BLaER1 treated with 17β-estradiol and CSF1 and Interleukin-3, amounts not matched to agents 10 nM and 100 nM (cell line): Measurements from ENCODE around the gene OR2L5.

ENCODE experiments used
- H3K27ac ChIP-seq, 11 experiments: shearing (Covaris generic); formaldehyde crosslinking; 2 replicates each; pipeline ENCODE4 v1.8.1; 2022
- H3K27me3 ChIP-seq, 11 experiments: shearing (Covaris generic); formaldehyde crosslinking; 2 replicates each; pipeline ENCODE4 v1.8.1; 2022
- H3K36me3 ChIP-seq, 11 experiments: shearing (Covaris generic); formaldehyde crosslinking; 2 replicates each; pipeline ENCODE4 v1.8.1; 2022
- H3K4me1 ChIP-seq, 10 experiments: shearing (Covaris generic); formaldehyde crosslinking; 2 replicates each; pipeline ENCODE4 v1.8.1; 2022
- H3K4me2 ChIP-seq, 11 experiments: shearing (Covaris generic); formaldehyde crosslinking; 2 replicates each; pipeline ENCODE4 v1.8.1; 2022
- H3K4me3 ChIP-seq, 10 experiments: shearing (Covaris generic); formaldehyde crosslinking; 2 replicates each; pipeline ENCODE4 v1.8.1; 2022
- H3K9ac ChIP-seq, 11 experiments: shearing (Covaris generic); formaldehyde crosslinking; 2 replicates each; pipeline ENCODE4 v1.8.1; 2022
- H3K9me3 ChIP-seq, 11 experiments: shearing (Covaris generic); formaldehyde crosslinking; replicated peaks in 1 of 11; 2 replicates each; pipeline ENCODE4 v1.8.1; 2022
- H4K20me1 ChIP-seq, 11 experiments: shearing (Covaris generic); formaldehyde crosslinking; 2 replicates each; pipeline ENCODE4 v1.8.1; 2022
- Cebpa-rat ChIP-seq, 11 experiments: shearing (Covaris generic); IDR thresholded peaks; 2 replicates each; pipeline ENCODE4 v1.8.1; 2022

The OR2L5 gene

DNA sequence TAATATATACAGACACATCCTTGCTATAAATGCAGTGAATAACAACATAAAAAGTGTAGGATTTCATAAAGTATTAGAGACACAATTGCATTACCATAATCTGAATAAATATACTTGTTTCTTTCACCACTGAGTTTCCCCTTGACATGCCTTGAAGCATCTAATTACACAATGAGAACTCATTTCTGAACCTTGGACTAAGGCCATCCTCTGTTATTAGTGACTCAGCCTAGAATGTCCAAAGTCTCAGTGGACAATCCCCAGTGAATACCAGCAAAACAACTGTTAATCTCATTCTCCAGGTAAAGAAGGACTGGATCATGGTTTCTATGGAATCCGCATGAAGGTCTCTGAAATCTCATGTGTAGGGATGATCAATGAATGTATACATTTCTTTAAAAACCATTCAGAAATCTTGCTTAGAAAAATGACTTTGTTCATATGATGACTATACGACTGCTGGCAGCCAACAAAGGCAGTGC lies at the start of gene OR2L5:
OR2L5 (plus strand) TSS at position 432 of the 482 bp plus-strand sequence. CDS start 8,288 bp downstream, outside the sequence.
- H4K20me1 ChIP-seq, result no peaks in the 10 kb centered on the region
- no peaks in the 10 kb centered on the region for H3K36me3 ChIP-seq
- no peaks in the 10 kb centered on the region for H3K4me1 ChIP-seq
- H3K9me3 ChIP-seq, result peaks cover 11 to 34% (median 21%) of the 10 kb centered on the region in 11 experiments
- no peaks in the 10 kb centered on the region for H3K27me3 ChIP-seq
- TF ChIP-seq Cebpa-rat (IDR thresholded peaks at IDR 0.05), result no peak
- H3K9ac ChIP-seq, result no peak within 1 kb of the TSS
- no peak within 1 kb of the TSS for H3K27ac ChIP-seq
- no peak within 1 kb of the TSS for H3K4me2 ChIP-seq
- H3K4me3 ChIP-seq, result no peak within 1 kb of the TSS

DNA sequence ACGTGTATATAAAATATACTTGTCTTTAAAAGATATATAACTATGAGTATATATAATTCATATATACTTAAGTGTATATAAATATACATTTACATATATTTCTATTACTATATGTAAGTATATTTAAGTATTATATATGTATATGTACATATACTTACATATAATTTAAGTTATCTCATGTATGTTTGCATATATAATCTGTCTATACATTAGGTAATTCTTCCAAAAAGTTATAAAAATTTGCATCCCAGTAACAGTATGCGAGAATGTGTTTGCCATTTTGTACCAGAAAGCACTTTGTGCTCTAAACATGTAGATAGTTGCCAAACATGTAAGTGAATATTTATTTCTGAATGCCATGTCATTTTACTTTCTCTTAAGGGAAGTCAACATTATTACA lies 48.5 kb upstream of the OR2L5 start, which contains the start of gene OR2AK2:
OR2AK2 (plus strand) TSS at position 301 of the 400 bp plus-strand sequence. CDS start 144 bp downstream, outside the sequence.
- Histone ChIP-seq H3K9ac (no peak within 1 kb of the TSS), H3K4me1 (peaks cover 7 to 36% (median 18%) of the 10 kb centered on the region in 10 experiments; a peak in 18 of 20 replicates), H3K9me3 (no peaks in the 10 kb centered on the region), H3K27me3 (no peaks in the 10 kb centered on the region), H3K27ac (peak within 1 kb of the TSS in 3 of 11 experiments; percentile 26 to 47 (median 47); a peak in 5 of 22 replicates), H4K20me1 (no peaks in the 10 kb centered on the region), H3K36me3 (no peaks in the 10 kb centered on the region), H3K4me2 (peak within 1 kb of the TSS in 6 of 11 experiments; percentile 3 to 92 (median 64); a peak in 8 of 22 replicates), H3K4me3 (no peak within 1 kb of the TSS)
- no peak for TF ChIP-seq Cebpa-rat (IDR thresholded peaks at IDR 0.05)

DNA sequence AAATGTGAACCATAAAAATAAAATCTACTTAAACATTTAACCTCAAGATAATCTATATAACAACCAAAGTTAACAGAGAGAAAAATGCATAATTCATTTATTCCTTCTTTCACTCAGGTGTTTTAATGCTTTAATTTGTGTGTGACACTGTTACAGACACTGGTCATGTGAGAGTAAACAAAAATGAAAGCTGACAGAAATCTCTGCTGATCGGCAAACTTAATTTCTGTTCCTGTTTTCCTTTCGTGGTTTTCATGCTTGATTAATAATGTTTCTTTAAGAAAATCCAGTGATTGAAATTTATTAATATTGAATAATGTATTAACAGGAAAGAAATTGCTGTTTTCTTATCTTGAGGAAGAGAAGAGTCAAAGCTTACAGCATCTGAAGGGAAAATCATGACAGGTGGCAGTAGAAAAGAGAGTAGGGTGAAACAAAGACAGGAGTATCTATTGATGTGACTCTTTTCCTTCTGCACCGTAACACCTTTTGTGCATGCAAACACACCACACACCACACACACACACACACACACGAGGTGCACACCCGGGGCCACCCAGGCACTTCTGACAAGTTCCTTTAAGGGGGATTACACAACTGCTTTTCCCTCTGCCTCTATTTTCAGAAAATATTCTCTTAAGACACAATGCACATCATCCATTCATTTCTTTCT lies 46.8 kb upstream of the OR2L5 start:
- peak overlapping the region; percentile 5 to 92 (median 57); a peak in 20 of 22 replicates for H3K4me2 ChIP-seq
- no peaks in the 10 kb centered on the region for H3K27me3 ChIP-seq
- peaks cover 7 to 36% (median 18%) of the 10 kb centered on the region in 10 experiments; a peak in 18 of 20 replicates for H3K4me1 ChIP-seq
- no peaks in the 10 kb centered on the region for H3K36me3 ChIP-seq
- no peak for TF ChIP-seq Cebpa-rat (IDR thresholded peaks at IDR 0.05)
- H3K9ac ChIP-seq, result no peak overlapping the region
- no peaks in the 10 kb centered on the region for H4K20me1 ChIP-seq
- H3K9me3 ChIP-seq, result no peaks in the 10 kb centered on the region
- peak overlapping the region in 2 of 10 experiments; percentile 10 to 20; a peak in 2 of 20 replicates for H3K4me3 ChIP-seq
- H3K27ac ChIP-seq, result peak overlapping the region in 3 of 11 experiments; percentile 26 to 47 (median 47); a peak in 5 of 22 replicates

DNA sequence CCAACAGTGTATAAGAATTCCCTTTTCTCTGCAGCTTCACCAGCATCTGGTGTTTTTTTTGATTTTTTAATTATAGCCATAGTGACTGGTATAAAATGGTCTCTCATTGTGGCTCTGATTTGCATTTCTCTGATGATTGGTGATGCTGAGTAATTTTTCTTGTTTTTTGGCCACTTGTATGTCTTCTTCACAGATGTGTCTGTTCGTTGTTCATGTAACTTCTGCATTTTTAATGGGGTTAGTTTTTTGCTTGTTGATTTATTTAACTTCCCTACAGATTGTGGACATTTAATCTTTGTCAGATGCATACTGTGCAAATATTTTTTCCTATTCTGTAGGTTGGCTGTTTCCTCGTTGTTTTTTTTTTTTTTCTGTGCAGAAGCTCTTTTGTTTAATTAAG lies 20.5 kb upstream of the OR2L5 start:
- H3K4me1 ChIP-seq, result peaks cover 0 to 13% (median 0%) of the 10 kb centered on the region in 10 experiments; a peak in 3 of 20 replicates
- peak overlapping the region in 2 of 11 experiments; percentile 29 to 53; a peak in 2 of 22 replicates for H3K4me2 ChIP-seq
- no peak for TF ChIP-seq Cebpa-rat (IDR thresholded peaks at IDR 0.05)
- no peaks in the 10 kb centered on the region for H3K9me3 ChIP-seq
- H3K9ac ChIP-seq, result no peak overlapping the region
- no peaks in the 10 kb centered on the region for H4K20me1 ChIP-seq
- no peak overlapping the region for H3K27ac ChIP-seq
- no peak overlapping the region for H3K4me3 ChIP-seq
- no peaks in the 10 kb centered on the region for H3K36me3 ChIP-seq
- no peaks in the 10 kb centered on the region for H3K27me3 ChIP-seq

DNA sequence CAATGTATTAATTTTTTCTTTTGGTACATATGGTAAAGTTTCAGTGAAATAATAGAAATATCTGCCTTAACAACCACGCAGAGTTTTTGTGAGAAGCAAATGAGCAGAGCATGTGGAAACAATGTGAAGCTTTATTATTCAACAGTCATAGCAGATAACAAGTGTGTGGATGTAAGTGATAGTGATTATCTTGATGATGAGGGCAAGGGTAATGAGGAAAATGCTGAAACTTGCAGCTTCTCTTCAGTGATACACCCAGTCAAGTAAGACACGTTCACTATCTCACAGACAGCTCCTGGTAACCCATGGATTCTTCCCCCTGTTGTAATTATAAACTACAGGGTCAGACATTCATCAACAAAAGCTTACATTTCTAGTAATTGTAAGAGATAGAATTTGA lies 14.6 kb upstream of the OR2L5 start:
- no peaks in the 10 kb centered on the region for H3K9me3 ChIP-seq
- no peak overlapping the region for H3K4me3 ChIP-seq
- H3K4me2 ChIP-seq, result no peak overlapping the region
- no peaks in the 10 kb centered on the region for H3K27me3 ChIP-seq
- TF ChIP-seq Cebpa-rat (IDR thresholded peaks at IDR 0.05), result no peak
- no peaks in the 10 kb centered on the region for H3K4me1 ChIP-seq
- H3K27ac ChIP-seq, result no peak overlapping the region
- H3K36me3 ChIP-seq, result no peaks in the 10 kb centered on the region
- H3K9ac ChIP-seq, result no peak overlapping the region
- H4K20me1 ChIP-seq, result no peaks in the 10 kb centered on the region

DNA sequence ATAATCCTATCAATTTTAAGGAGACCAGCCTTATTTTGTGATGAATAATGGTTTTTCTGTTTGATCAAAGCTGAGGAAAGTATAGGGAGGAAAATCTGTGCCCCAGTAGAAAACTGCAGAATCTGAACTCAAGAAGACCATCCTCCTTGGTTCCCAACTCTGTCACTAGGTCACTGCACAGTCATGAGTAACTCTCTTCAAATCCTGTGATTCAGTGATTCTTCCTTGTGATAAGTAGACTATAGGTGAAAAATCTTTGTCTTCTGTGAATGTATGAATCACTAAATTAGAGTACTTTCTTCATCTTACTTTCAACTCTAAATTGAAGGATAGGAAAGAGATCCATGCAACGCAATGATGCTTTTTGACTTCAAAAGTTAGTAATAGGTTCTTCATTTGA lies 13.3 kb upstream of the OR2L5 start:
- H3K9ac ChIP-seq, result no peak overlapping the region
- H3K27me3 ChIP-seq, result no peaks in the 10 kb centered on the region
- H3K4me3 ChIP-seq, result no peak overlapping the region
- H3K27ac ChIP-seq, result no peak overlapping the region
- H3K9me3 ChIP-seq, result no peaks in the 10 kb centered on the region
- no peaks in the 10 kb centered on the region for H3K4me1 ChIP-seq
- no peak for TF ChIP-seq Cebpa-rat (IDR thresholded peaks at IDR 0.05)
- no peaks in the 10 kb centered on the region for H3K36me3 ChIP-seq
- H3K4me2 ChIP-seq, result no peak overlapping the region
- no peaks in the 10 kb centered on the region for H4K20me1 ChIP-seq

- Histone ChIP-seq H3K4me1 (no peaks in the 10 kb centered on the region), H4K20me1 (no peaks in the 10 kb centered on the region), H3K9ac (no peak overlapping the region), H3K27me3 (no peaks in the 10 kb centered on the region), H3K36me3 (no peaks in the 10 kb centered on the region), H3K9me3 (peaks cover 11 to 46% (median 25%) of the 10 kb centered on the region in 11 experiments), H3K4me3 (no peak overlapping the region), H3K4me2 (no peak overlapping the region), H3K27ac (no peak overlapping the region)
- TF ChIP-seq Cebpa-rat (IDR thresholded peaks at IDR 0.05), result no peak
Observed at GRCh38 chr1:248007778-248008177, 5.7 kb upstream of the OR2L5 start.

- Histone ChIP-seq H3K4me1 (no peaks in the 10 kb centered on the region), H3K27ac (no peak overlapping the region), H3K27me3 (no peaks in the 10 kb centered on the region), H3K9me3 (peaks cover 11 to 46% (median 25%) of the 10 kb centered on the region in 11 experiments), H4K20me1 (no peaks in the 10 kb centered on the region), H3K9ac (no peak overlapping the region), H3K4me3 (no peak overlapping the region), H3K4me2 (no peak overlapping the region), H3K36me3 (no peaks in the 10 kb centered on the region)
- no peak for TF ChIP-seq Cebpa-rat (IDR thresholded peaks at IDR 0.05)
Observed at GRCh38 chr1:248009681-248010080, 3.8 kb upstream of the OR2L5 start.

DNA sequence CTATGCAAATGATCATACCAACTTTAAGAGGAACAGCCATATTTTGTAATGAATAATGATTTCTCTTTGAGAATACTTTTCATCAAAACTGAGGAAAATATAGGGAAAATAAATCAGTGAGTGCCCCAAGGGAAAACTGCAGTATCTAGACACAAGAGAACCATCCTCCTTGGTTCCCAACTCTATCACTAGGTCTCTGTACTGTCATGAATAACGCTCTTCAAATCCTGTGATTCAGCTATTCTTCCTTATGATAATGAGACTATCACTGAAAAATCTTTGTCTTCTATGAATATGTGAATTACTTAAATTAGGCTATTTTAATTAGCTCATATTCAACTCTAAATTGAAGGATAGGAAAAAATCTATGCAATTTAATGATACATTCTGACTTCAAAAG lies 2.3 kb downstream of the OR2L5 start:
- no peak overlapping the region for H3K4me3 ChIP-seq
- H4K20me1 ChIP-seq, result no peaks in the 10 kb centered on the region
- H3K4me2 ChIP-seq, result no peak overlapping the region
- H3K27me3 ChIP-seq, result no peaks in the 10 kb centered on the region
- H3K9me3 ChIP-seq, result peaks cover 0 to 13% (median 5%) of the 10 kb centered on the region in 11 experiments; a peak in 3 of 22 replicates
- no peak overlapping the region for H3K27ac ChIP-seq
- no peak overlapping the region for H3K9ac ChIP-seq
- no peaks in the 10 kb centered on the region for H3K36me3 ChIP-seq
- H3K4me1 ChIP-seq, result peaks cover 0 to 15% (median 0%) of the 10 kb centered on the region in 10 experiments; a peak in 4 of 20 replicates
- TF ChIP-seq Cebpa-rat (IDR thresholded peaks at IDR 0.05), result no peak
